Esophagus muscularis mucosa (tissue), 4 donors: ENCODE data around the gene SDS. TPM values are rescaled to one million over a fixed set of nuclear protein-coding genes. Genes with fewer than 3 reads are reported as not detected.
A peak's percentile ranks its signal among the peaks of the same experiment; 100 is the strongest.

ENCODE experiments used
- DNase-seq: peaks from one replicate; pipeline ENCODE4 v3.0.0-alpha.2; 2017; ENCODE audit errors: extremely low spot score
- H3K27ac ChIP-seq, 4 donors: fragments of 200-600 bp; sonication (generic); replicated peaks in 1 of 4; 1 replicate in 3 of 4; 2 replicates in 1 of 4; pipeline ENCODE4 v1.5.1; 2016 to 2019; ENCODE audit warnings: mild to moderate bottlenecking in 1 of 4
- H3K27me3 ChIP-seq, 4 donors: fragments of 200-600 bp; sonication (generic); one replicate each; pipeline versions ENCODE4 v1.5.1 to v1.6.0; 2016 to 2019
- H3K36me3 ChIP-seq, 4 donors: fragments of 200-600 bp; sonication (generic); one replicate each; pipeline ENCODE4 v1.5.1; 2016 to 2019
- H3K4me1 ChIP-seq, 4 donors: fragments of 200-600 bp; sonication (generic); one replicate each; pipeline ENCODE4 v1.5.1; 2016 to 2019
- H3K4me3 ChIP-seq, 4 donors: fragments of 200-600 bp; sonication (generic); 1 replicate in 2 of 4; 2 replicates in 2 of 4; pipeline ENCODE4 v1.5.1; 2016 to 2019; ENCODE audit warnings: mild to moderate bottlenecking in 4 of 4, moderate library complexity in 1 of 4
- H3K9me3 ChIP-seq, 4 donors: fragments of 200-600 bp; sonication (generic); 1 replicate in 3 of 4; 2 replicates in 1 of 4; pipeline ENCODE4 v1.5.1; 2016 to 2019
- EP300 ChIP-seq: sonication (generic); formaldehyde crosslinking; IDR thresholded peaks from one replicate; pipeline ENCODE4 v1.6.1; 2017; ENCODE audit warnings: antibody characterized with exemption
- POLR2A ChIP-seq: fragments of 450-650 bp; IDR thresholded peaks from one replicate; pipeline ENCODE4 v1.6.1; 2017; ENCODE audit warnings: antibody characterized with exemption, moderate library complexity, mild to moderate bottlenecking, low read depth
- POLR2AphosphoS5 ChIP-seq, 2 donors: sonication (generic); formaldehyde crosslinking; IDR thresholded peaks; one replicate each; pipeline ENCODE4 v1.6.1; 2017; ENCODE audit warnings: antibody characterized with exemption in 2 of 2
- WGBS: methylation state at CpG from one replicate; pipeline ENCODE4 v1.1.5; 2018; 5-methylcytosine and 5-hydroxymethylcytosine counted together
- intact Hi-C: fragments of 100-400 bp; cut with DNase I; formaldehyde crosslinking; loops from one replicate; pipeline ENCODE4 v1.15.1; 2023
- total RNA-seq, 4 donors: library from RNA; depleted of rRNA; stranded (reverse); fragments of >200 nt; gene quantifications; one replicate each; pipeline versions ENCODE4 v1.1.0 to v1.2.1, GENCODE V29; 2016
- TF ChIP-seq, protein P1 (sequence below), 3 experiments: fragments of 200-600 bp in 2 of 3; fragments of 450-650 bp in 1 of 3; sonication (generic) in 2 of 3; IDR thresholded peaks; one replicate each; pipeline ENCODE4 v1.5.1; 2017 to 2019; ENCODE audit warnings: antibody characterized with exemption in 3 of 3, mild to moderate bottlenecking in 2 of 3, moderate library complexity in 1 of 3

Gene SDS
- total RNA-seq, 4 donors from 2014 or later = 13.6 TPM; not detected in 3

DNA sequence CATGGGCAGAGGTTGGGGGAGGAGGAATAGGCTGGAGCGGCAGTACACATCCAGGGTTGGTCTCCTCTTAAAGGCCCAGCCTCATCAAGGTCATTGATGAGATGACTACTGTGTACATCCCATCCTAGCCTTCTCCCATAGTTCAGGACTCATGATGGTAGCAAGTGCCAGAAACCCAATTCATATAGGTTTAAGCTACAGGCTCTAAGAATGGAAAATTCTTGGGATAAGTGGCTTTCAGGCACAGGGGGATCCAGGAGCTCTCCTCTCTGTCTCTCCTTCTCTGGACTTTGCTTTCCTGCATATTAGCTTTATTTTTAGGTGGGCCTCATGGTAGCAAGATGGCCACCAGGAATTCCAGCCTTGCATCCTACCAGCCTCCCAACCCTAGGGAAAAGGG is 24.8 kb upstream of the SDS start:
- 100% methylated on average over 1 of the region's 1 CpG for WGBS
- H3K27ac ChIP-seq = no peak overlapping the region
- peaks cover 0 to 10% (median 0%) of the 10 kb centered on the region in 4 donors for H3K27me3 ChIP-seq
- no peaks in the 10 kb centered on the region for H3K4me1 ChIP-seq
- H3K36me3 ChIP-seq = no peaks in the 10 kb centered on the region
- no peak overlapping the region for H3K4me3 ChIP-seq
- intact Hi-C loops = loop anchor here (10.0 kb wide), 2 partner anchors 114 to 224 kb away; no protein-coding TSS in a partner anchor
- DNase-seq = no peak
- H3K9me3 ChIP-seq = no peaks in the 10 kb centered on the region
- TF ChIP-seq POLR2AphosphoS5 (IDR thresholded peaks at IDR 0.05) (no peak), EP300 (no peak), POLR2A (no peak)
- TF ChIP-seq, protein P1, sequence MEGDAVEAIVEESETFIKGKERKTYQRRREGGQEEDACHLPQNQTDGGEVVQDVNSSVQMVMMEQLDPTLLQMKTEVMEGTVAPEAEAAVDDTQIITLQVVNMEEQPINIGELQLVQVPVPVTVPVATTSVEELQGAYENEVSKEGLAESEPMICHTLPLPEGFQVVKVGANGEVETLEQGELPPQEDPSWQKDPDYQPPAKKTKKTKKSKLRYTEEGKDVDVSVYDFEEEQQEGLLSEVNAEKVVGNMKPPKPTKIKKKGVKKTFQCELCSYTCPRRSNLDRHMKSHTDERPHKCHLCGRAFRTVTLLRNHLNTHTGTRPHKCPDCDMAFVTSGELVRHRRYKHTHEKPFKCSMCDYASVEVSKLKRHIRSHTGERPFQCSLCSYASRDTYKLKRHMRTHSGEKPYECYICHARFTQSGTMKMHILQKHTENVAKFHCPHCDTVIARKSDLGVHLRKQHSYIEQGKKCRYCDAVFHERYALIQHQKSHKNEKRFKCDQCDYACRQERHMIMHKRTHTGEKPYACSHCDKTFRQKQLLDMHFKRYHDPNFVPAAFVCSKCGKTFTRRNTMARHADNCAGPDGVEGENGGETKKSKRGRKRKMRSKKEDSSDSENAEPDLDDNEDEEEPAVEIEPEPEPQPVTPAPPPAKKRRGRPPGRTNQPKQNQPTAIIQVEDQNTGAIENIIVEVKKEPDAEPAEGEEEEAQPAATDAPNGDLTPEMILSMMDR (IDR thresholded peaks at IDR 0.05) = no peak

DNA sequence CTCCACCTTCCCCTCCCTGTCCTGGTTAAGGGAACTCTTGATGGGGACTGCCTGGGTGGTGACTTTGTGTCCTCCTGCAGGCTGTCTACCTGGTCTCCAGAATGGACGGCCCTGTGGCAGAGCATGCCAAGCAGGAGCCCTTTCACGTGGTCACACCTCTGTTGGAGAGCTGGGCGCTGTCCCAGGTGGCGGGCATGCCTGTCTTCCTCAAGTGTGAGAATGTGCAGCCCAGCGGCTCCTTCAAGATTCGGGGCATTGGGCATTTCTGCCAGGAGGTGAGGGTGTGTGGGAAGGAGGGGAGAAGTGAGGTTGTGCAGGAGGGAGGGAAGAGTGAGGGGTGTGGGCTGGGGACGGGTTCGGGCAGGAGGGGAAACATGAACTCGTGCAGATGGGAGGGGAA is 24.2 kb upstream of the SDS start:
- no peaks in the 10 kb centered on the region for H3K9me3 ChIP-seq
- no peak overlapping the region for H3K4me3 ChIP-seq
- H3K36me3 ChIP-seq = no peaks in the 10 kb centered on the region
- TF ChIP-seq POLR2AphosphoS5 (IDR thresholded peaks at IDR 0.05) (no peak), EP300 (no peak), POLR2A (no peak)
- TF ChIP-seq, protein P1 (IDR thresholded peaks at IDR 0.05) = no peak
- 73% methylated on average over 9 of the region's 9 CpGs for WGBS
- intact Hi-C loops = loop anchor here (10.0 kb wide), 2 partner anchors 113 to 223 kb away; no protein-coding TSS in a partner anchor
- H3K27ac ChIP-seq = no peak overlapping the region
- H3K4me1 ChIP-seq = peaks cover 2 to 3% (median 3%) of the 10 kb centered on the region in 4 donors
- no peak for DNase-seq
- peaks cover 0 to 10% (median 0%) of the 10 kb centered on the region in 4 donors for H3K27me3 ChIP-seq

DNA sequence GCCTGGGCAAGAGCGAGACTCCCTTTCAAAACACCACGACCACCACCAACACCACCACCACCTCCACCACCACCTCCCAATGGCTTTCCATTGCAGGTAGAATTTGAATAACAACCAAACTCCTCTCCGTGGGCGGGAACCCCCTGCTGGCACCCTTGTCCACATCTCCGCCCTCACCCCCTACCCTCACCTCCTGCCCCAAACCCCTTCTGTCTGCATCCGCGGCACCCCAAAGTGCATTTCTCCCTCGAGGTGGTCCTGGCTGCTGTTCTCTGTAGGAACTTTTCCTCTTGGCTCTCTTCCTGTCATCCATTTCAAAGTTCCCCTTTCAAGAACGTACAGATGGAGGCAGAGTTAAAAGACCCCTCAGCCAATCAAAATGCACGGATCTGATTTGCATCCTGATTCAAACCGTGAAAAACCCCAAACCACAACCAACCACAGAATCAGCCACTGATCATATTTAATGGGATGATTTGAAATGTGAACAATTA is 22.3 kb upstream of the SDS start:
- 40% methylated on average over 9 of the region's 11 CpGs for WGBS
- no peak for DNase-seq
- no peak for TF ChIP-seq EP300
- peaks cover 8 to 17% (median 16%) of the 10 kb centered on the region in 4 donors for H3K4me1 ChIP-seq
- no peak overlapping the region for H3K4me3 ChIP-seq
- no peaks in the 10 kb centered on the region for H3K9me3 ChIP-seq
- peaks cover 0 to 10% (median 0%) of the 10 kb centered on the region in 4 donors for H3K27me3 ChIP-seq
- no peak overlapping the region for H3K27ac ChIP-seq
- intact Hi-C loops = loop anchor here (10.0 kb wide), 2 partner anchors 111 to 221 kb away; no protein-coding TSS in a partner anchor
- H3K36me3 ChIP-seq = no peaks in the 10 kb centered on the region

DNA sequence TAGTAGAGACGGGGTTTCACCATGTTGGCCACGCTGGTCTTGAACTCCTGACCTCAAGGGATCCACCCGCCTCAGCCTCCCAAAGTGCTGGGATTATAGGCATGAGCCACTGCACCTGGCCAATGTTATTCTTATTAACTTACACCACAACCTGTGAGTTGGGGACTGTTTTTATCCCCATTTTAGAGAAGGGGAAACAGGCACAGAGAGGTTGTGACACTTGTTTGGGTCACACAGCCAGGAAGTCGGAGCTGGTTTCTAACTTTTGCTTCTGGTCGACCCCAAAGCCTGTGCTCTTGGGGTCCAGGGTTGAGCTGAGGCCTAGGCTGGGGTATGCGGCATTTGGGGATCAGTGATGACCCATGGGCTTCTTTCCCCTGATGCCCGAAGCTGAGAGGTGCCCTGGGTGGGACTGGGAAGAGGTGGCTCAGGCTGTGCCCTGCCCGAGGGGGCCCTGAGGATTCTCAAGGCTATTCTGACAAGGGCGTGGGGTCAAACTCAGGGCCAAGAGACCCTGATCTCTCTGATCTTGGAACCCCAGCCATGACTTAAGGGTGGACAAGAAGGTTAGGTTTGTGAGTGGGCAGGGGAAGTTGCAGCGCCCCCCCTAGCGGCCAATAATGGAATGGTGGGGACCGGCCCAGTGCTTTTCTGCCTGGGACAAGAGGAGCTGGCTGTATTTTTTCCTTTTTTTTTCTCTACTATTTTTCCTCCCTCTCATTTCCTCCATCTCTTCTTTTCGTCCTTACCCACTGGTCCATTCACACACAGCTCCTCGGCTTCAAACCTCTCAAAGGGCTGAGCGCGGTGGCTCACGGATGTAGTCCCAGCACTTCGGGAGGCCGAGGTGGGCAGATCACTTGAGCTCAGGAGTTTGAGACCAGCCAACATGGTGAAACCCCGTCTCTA is 21.5 kb upstream of the SDS start:
- intact Hi-C loops = loop anchor here (10.0 kb wide), 2 partner anchors 110 to 220 kb away; no protein-coding TSS in a partner anchor
- no peak for TF ChIP-seq EP300
- no peak for TF ChIP-seq POLR2AphosphoS5 (IDR thresholded peaks at IDR 0.05)
- TF ChIP-seq, protein P1 (IDR thresholded peaks at IDR 0.05) = peak; percentile 61 to 81 (median 63)
- WGBS = 60% methylated on average over 16 of the region's 20 CpGs

DNA sequence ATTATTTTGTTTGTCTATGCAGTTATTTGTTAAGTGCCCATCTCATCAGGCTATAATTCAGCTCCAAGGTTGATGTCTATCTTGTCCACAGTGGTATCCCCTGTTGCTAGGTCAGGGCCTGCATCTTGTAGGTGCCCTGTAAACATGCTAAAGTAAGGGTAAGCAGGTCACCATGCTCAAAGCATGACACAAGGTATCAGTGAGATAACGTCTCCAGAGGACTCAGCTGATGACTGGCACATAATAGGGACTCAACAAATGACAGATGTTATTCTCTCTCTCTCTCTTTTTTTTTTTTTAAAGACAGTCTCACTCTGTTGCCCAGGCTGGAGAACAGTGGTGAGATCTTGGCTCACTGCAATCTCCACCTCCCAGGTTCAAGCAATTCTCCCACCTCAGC is 20.8 kb upstream of the SDS start:
- intact Hi-C loops = loop anchor here (10.0 kb wide), 2 partner anchors 110 to 220 kb away; no protein-coding TSS in a partner anchor
- no peak for DNase-seq
- Histone ChIP-seq H3K4me3 (no peak overlapping the region), H3K9me3 (no peaks in the 10 kb centered on the region), H3K27ac (no peak overlapping the region), H3K4me1 (peaks cover 8 to 17% (median 16%) of the 10 kb centered on the region in 4 donors), H3K27me3 (peaks cover 0 to 10% (median 0%) of the 10 kb centered on the region in 4 donors), H3K36me3 (no peaks in the 10 kb centered on the region)
- no peak for TF ChIP-seq POLR2A
- no peak for TF ChIP-seq POLR2AphosphoS5 (IDR thresholded peaks at IDR 0.05)
- TF ChIP-seq EP300 = no peak
- TF ChIP-seq, protein P1 (IDR thresholded peaks at IDR 0.05) = no peak
- 89% methylated on average over 1 of the region's 1 CpG for WGBS

More for the DNA sequence above, 21.5 kb upstream of the SDS start:
- Histone ChIP-seq H3K9me3 (no peaks in the 10 kb centered on the region), H3K27me3 (peaks cover 0 to 10% (median 0%) of the 10 kb centered on the region in 4 donors), H3K27ac (no peak overlapping the region), H3K4me3 (no peak overlapping the region), H3K36me3 (no peaks in the 10 kb centered on the region), H3K4me1 (peaks cover 8 to 17% (median 16%) of the 10 kb centered on the region in 4 donors)
- DNase-seq = no peak
